Measurements from ENCODE around the gene DNAJC25.

The DNAJC25 gene

GRCh38 chr9:111674319-111674718 is 43.2 kb downstream of the DNAJC25 start:
- DNase-seq = no peak

GRCh38 chr9:111676116-111676515 is 45.0 kb downstream of the DNAJC25 start:
- DNase-seq = no peak

- no peak for DNase-seq
Measured at GRCh38 chr9:111678293-111678692, 47.2 kb downstream of the DNAJC25 start.

- DNase-seq = no peak
Measured at GRCh38 chr9:111679199-111679598, 48.1 kb downstream of the DNAJC25 start.

- no peak for DNase-seq
Measured at GRCh38 chr9:111683392-111683791, 52.3 kb downstream of the DNAJC25 start.

GRCh38 chr9:111691672-111692329 is 60.7 kb downstream of the DNAJC25 start:
- no peak for DNase-seq

- DNase-seq = no peak
Measured at GRCh38 chr9:111696796-111697195, 65.7 kb downstream of the DNAJC25 start.

GRCh38 chr9:111700776-111701175 is 69.6 kb downstream of the DNAJC25 start:
- DNase-seq = no peak

Measured in activated CD8-positive, alpha-beta memory T cell treated with anti-CD3 and anti-CD28 coated beads, Interleukin-2, amount 50 U/mL, for 48 hours (primary cell).